Esophagus squamous epithelium (tissue), 5 donors: ENCODE results near the gene SELENOO. TPM values are rescaled to one million over a fixed set of nuclear protein-coding genes. Genes with fewer than 3 reads are reported as not detected.
"Not testable (repeated sequence)": the region's sequence is repeated elsewhere in the genome, so short reads cannot be mapped to it uniquely, and the experiment has no call there.

Experiments
- DNase-seq: peaks from one replicate; lab custom pipeline; 2025; lab: John Stamatoyannopoulos, UW
- H3K27ac ChIP-seq, 4 donors: fragments of 200-600 bp; sonication (generic); one replicate each; pipeline ENCODE4 v1.5.1; 2016 to 2019; ENCODE audit warnings: mild to moderate bottlenecking in 1 of 4
- H3K27me3 ChIP-seq, 4 donors: fragments of 200-600 bp; sonication (generic); 1 replicate in 3 of 4; 2 replicates in 1 of 4; pipeline versions ENCODE4 v1.5.1 to v1.6.0; 2017 to 2021; ENCODE audit warnings: antibody characterized with exemption in 1 of 4
- H3K36me3 ChIP-seq, 3 donors: fragments of 200-600 bp; sonication (generic); one replicate each; pipeline ENCODE4 v1.5.1; 2016 to 2019
- H3K4me1 ChIP-seq, 3 donors: fragments of 200-600 bp; sonication (generic); one replicate each; pipeline ENCODE4 v1.5.1; 2017 to 2019
- H3K4me3 ChIP-seq, 4 donors: fragments of 200-600 bp; sonication (generic); 1 replicate in 3 of 4; 2 replicates in 1 of 4; pipeline ENCODE4 v1.5.1; 2016 to 2019; ENCODE audit warnings: mild to moderate bottlenecking in 2 of 4, moderate library complexity in 1 of 4
- H3K9me3 ChIP-seq, 3 donors: fragments of 200-600 bp; sonication (generic); one replicate each; pipeline ENCODE4 v1.5.1; 2016 to 2019
- CTCF ChIP-seq, 6 experiments: fragments of 450-650 bp in 4 of 6; fragments of 200-600 bp in 2 of 6; sonication (generic) in 2 of 6; IDR thresholded peaks; one replicate each; pipeline ENCODE4 v1.5.1; 2016 to 2019; ENCODE audit warnings: antibody characterized with exemption in 6 of 6, mild to moderate bottlenecking in 4 of 6, moderate library complexity in 4 of 6
- POLR2A ChIP-seq, 4 donors: fragments of 450-650 bp; IDR thresholded peaks; one replicate each; pipeline ENCODE4 v1.6.1; 2017; ENCODE audit warnings: antibody characterized with exemption in 4 of 4, mild to moderate bottlenecking in 4 of 4, moderate library complexity in 3 of 4
- WGBS, 2 donors: methylation state at CpG; one replicate each; pipeline ENCODE4 v1.1.5; 2018; 5-methylcytosine and 5-hydroxymethylcytosine counted together
- intact Hi-C: fragments of 100-400 bp; cut with DNase I; formaldehyde crosslinking; loops from one replicate; pipeline ENCODE4 v1.15.0; 2022
- total RNA-seq, 4 donors: library from RNA; depleted of rRNA; stranded (reverse); fragments of >200 nt; gene quantifications; one replicate each; pipeline ENCODE4 v1.1.0, GENCODE V29; 2016
- donor health status: DM: yes; HTN: yes; CAD: no.

Gene SELENOO
- total RNA-seq, 4 donors from 2014 or later, result 23.9 to 36.3 (median 27.0) TPM

GRCh38 chr22:50165436-50166123 lies 35.2 kb upstream of the SELENOO start:
- H3K9me3 ChIP-seq, result no peaks in the 10 kb centered on the region
- DNase-seq, result no peak
- no peak overlapping the region for H3K27ac ChIP-seq
- peaks cover 3 to 11% (median 11%) of the 10 kb centered on the region in 3 donors for H3K4me1 ChIP-seq
- no peak overlapping the region for H3K4me3 ChIP-seq
- TF ChIP-seq CTCF (IDR thresholded peaks at IDR 0.05) (no peak), POLR2A (IDR thresholded peaks at IDR 0.05) (no peak)
- H3K36me3 ChIP-seq, result no peaks in the 10 kb centered on the region
- intact Hi-C loops, result no loop called here
- H3K27me3 ChIP-seq, result peaks cover 0 to 35% (median 2%) of the 10 kb centered on the region in 4 donors
- WGBS, 2 donors, result 88 to 94% methylated on average over 8 to 9 of the region's 28 CpGs

- TF ChIP-seq POLR2A (IDR thresholded peaks at IDR 0.05), result no peak
- TF ChIP-seq CTCF (IDR thresholded peaks at IDR 0.05), result no peak
- intact Hi-C loops, result no loop called here
- DNase-seq, result no peak
- H3K4me1 ChIP-seq, result peaks cover 3 to 28% (median 23%) of the 10 kb centered on the region in 3 donors
- H3K9me3 ChIP-seq, result no peaks in the 10 kb centered on the region
- H3K27ac ChIP-seq, result no peak overlapping the region
- no peak overlapping the region for H3K4me3 ChIP-seq
- 62 to 69% methylated on average over 7 to 11 of the region's 11 CpGs for WGBS, 2 donors
- no peaks in the 10 kb centered on the region for H3K36me3 ChIP-seq
- H3K27me3 ChIP-seq, result peaks cover 0 to 48% (median 2%) of the 10 kb centered on the region in 4 donors
Measured at GRCh38 chr22:50167689-50168489, 32.9 kb upstream of the SELENOO start.

- Histone ChIP-seq H3K4me1 (peaks cover 3 to 28% (median 23%) of the 10 kb centered on the region in 3 donors), H3K27me3 (peaks cover 0 to 55% (median 2%) of the 10 kb centered on the region in 4 donors)
- DNase-seq, intact Hi-C loops, H3K36me3 ChIP-seq, H3K9me3 ChIP-seq, H3K27ac ChIP-seq, H3K4me3 ChIP-seq: not testable (repeated sequence)
- 70 to 79% methylated on average over 5 of the region's 5 CpGs for WGBS, 2 donors
Measured at GRCh38 chr22:50168490-50169180, 32.2 kb upstream of the SELENOO start.

- Histone ChIP-seq H3K4me1 (peaks cover 3 to 28% (median 23%) of the 10 kb centered on the region in 3 donors), H3K9me3 (no peaks in the 10 kb centered on the region), H3K36me3 (no peaks in the 10 kb centered on the region), H3K27ac (peak overlapping the region in 2 of 4 donors; percentile 30 to 54), H3K4me3 (peak overlapping the region; percentile 47 to 84 (median 57)), H3K27me3 (peaks cover 0 to 60% (median 2%) of the 10 kb centered on the region in 4 donors)
- intact Hi-C loops, result no loop called here
- TF ChIP-seq CTCF (IDR thresholded peaks at IDR 0.05) (no peak), POLR2A (IDR thresholded peaks at IDR 0.05) (no peak)
- DNase-seq, result no peak
- WGBS, 2 donors, result 36 to 52% methylated on average over 9 to 11 of the region's 36 CpGs
Measured at GRCh38 chr22:50169181-50169759, 31.5 kb upstream of the SELENOO start.

GRCh38 chr22:50169774-50170341 lies 31.0 kb upstream of the SELENOO start:
- no peaks in the 10 kb centered on the region for H3K9me3 ChIP-seq
- H3K4me3 ChIP-seq, result peak overlapping the region; percentile 47 to 84 (median 57)
- peaks cover 0 to 65% (median 2%) of the 10 kb centered on the region in 4 donors for H3K27me3 ChIP-seq
- TF ChIP-seq CTCF (IDR thresholded peaks at IDR 0.05) (no peak), POLR2A (IDR thresholded peaks at IDR 0.05) (no peak)
- WGBS, 2 donors, result no CpG with 5 or more reads among the region's 70 CpGs
- intact Hi-C loops, result no loop called here
- H3K4me1 ChIP-seq, result peaks cover 3 to 28% (median 23%) of the 10 kb centered on the region in 3 donors
- DNase-seq, result no peak
- H3K36me3 ChIP-seq, result no peaks in the 10 kb centered on the region
- H3K27ac ChIP-seq, result peak overlapping the region in 3 of 4 donors; percentile 30 to 54 (median 44)
